SU-DHL-6 (cell line): ENCODE data around the gene UBE2O.

Experiments used
- H2AFZ ChIP-seq: fragments of 200-600 bp; sonication (generic); 2 replicates; pipeline ENCODE4 v1.6.1; 2014; ENCODE audit warnings: low read depth, mild to moderate bottlenecking, moderate library complexity, mixed read lengths, antibody characterized with exemption, low read length; ENCODE audit not compliant: severe bottlenecking
- H3F3A ChIP-seq: fragments of 200-600 bp; shearing (Covaris generic); 2 replicates; pipeline ENCODE4 v1.6.0; 2016; ENCODE audit warnings: antibody characterized with exemption, mild to moderate bottlenecking; ENCODE audit not compliant: insufficient read depth
- H3K27ac ChIP-seq: fragments of 200-600 bp; sonication (generic); 2 replicates; pipeline ENCODE4 v1.5.1; 2016; ENCODE audit warnings: low read depth, mild to moderate bottlenecking, low read length, moderate library complexity, mixed read lengths
- H3K27me3 ChIP-seq: fragments of 200-600 bp; sonication (generic), shearing (Covaris generic); 2 replicates; pipeline ENCODE4 v1.6.0; 2014; ENCODE audit warnings: mild to moderate bottlenecking, low read length
- H3K36me3 ChIP-seq: fragments of 200-600 bp; sonication (generic); 2 replicates; pipeline ENCODE4 v1.6.1; 2014; ENCODE audit warnings: mild to moderate bottlenecking, low read length, mixed read lengths
- H3K4me2 ChIP-seq: fragments of 300-600, 200-600 bp; shearing (Covaris generic), sonication (generic); 2 replicates; pipeline ENCODE4 v1.6.0; 2014; ENCODE audit warnings: low read length, low read depth, mild to moderate bottlenecking; ENCODE audit not compliant: poor library complexity, severe bottlenecking
- H3K4me3 ChIP-seq: fragments of 200-600 bp; sonication (generic); 2 replicates; pipeline ENCODE4 v1.5.1; 2014; ENCODE audit warnings: antibody characterized with exemption, low read length, mild to moderate bottlenecking, mixed read lengths; ENCODE audit not compliant: insufficient read depth, poor library complexity, severe bottlenecking
- H3K79me2 ChIP-seq: fragments of 200-600 bp; sonication (generic); 2 replicates; pipeline ENCODE4 v1.6.1; 2014; ENCODE audit warnings: mild to moderate bottlenecking, low read length, moderate library complexity; ENCODE audit not compliant: insufficient read depth
- H3K9ac ChIP-seq: fragments of 200-600 bp; sonication (generic); 2 replicates; pipeline ENCODE4 v1.7.0; 2014; ENCODE audit warnings: mild to moderate bottlenecking, low read length
- H3K9me2 ChIP-seq: fragments of 200-600 bp; sonication (generic); replicated peaks from 2 replicates; pipeline ENCODE4 v1.6.1; 2014; ENCODE audit warnings: low read length; ENCODE audit not compliant: insufficient read depth
- H3K9me3 ChIP-seq: fragments of 200-600 bp; sonication (generic); 2 replicates; pipeline ENCODE4 v1.6.1; 2014; ENCODE audit warnings: low read length, mixed read lengths; ENCODE audit not compliant: insufficient read depth
- H4K20me1 ChIP-seq: fragments of 200-600 bp; sonication (generic); 2 replicates; pipeline ENCODE4 v1.6.1; 2014; ENCODE audit warnings: low read depth, mild to moderate bottlenecking, antibody characterized with exemption, low read length, moderate library complexity, mixed read lengths
- EZH2phosphoT487 ChIP-seq: fragments of 200-600 bp; sonication (generic), shearing (Covaris generic); conservative IDR thresholded peaks from 2 replicates; pipeline ENCODE4 v1.6.1; 2018; ENCODE audit warnings: mild to moderate bottlenecking, antibody characterized with exemption, low read length, moderate library complexity, mixed read lengths
- TF ChIP-seq, protein P1 (sequence below): fragments of 200-600 bp; sonication (generic); IDR thresholded peaks from one replicate; pipeline ENCODE4 v1.5.1; 2017; ENCODE audit warnings: antibody characterized with exemption, mild to moderate bottlenecking, low read length, moderate library complexity; ENCODE audit not compliant: insufficient read depth, poor library complexity, severe bottlenecking

UBE2O gene

GRCh38 chr17:76453431-76453743 lies 435 bp upstream of the UBE2O start:
- peaks cover 17% of the 10 kb centered on the region for H3K79me2 ChIP-seq
- H3K9me2 ChIP-seq: no peaks in the 10 kb centered on the region
- H3K9me3 ChIP-seq: no peaks in the 10 kb centered on the region
- H2AFZ ChIP-seq: no peak overlapping the region
- no peak overlapping the region for H3K9ac ChIP-seq
- H3K36me3 ChIP-seq: no peaks in the 10 kb centered on the region
- H3K27me3 ChIP-seq: no peaks in the 10 kb centered on the region
- TF ChIP-seq, protein P1, sequence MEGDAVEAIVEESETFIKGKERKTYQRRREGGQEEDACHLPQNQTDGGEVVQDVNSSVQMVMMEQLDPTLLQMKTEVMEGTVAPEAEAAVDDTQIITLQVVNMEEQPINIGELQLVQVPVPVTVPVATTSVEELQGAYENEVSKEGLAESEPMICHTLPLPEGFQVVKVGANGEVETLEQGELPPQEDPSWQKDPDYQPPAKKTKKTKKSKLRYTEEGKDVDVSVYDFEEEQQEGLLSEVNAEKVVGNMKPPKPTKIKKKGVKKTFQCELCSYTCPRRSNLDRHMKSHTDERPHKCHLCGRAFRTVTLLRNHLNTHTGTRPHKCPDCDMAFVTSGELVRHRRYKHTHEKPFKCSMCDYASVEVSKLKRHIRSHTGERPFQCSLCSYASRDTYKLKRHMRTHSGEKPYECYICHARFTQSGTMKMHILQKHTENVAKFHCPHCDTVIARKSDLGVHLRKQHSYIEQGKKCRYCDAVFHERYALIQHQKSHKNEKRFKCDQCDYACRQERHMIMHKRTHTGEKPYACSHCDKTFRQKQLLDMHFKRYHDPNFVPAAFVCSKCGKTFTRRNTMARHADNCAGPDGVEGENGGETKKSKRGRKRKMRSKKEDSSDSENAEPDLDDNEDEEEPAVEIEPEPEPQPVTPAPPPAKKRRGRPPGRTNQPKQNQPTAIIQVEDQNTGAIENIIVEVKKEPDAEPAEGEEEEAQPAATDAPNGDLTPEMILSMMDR: no peak
- no peak for TF ChIP-seq EZH2phosphoT487
- H3K4me3 ChIP-seq: peak overlapping the region; percentile 79
- H3F3A ChIP-seq: no peaks in the 10 kb centered on the region
- 0 out of 2 replicates have a peak, but pooled peaks cover 7% of the 10 kb centered on the region for H4K20me1 ChIP-seq
- H3K27ac ChIP-seq: no peak overlapping the region
- peak overlapping the region; percentile 86 for H3K4me2 ChIP-seq

GRCh38 chr17:76452127-76452659 lies 759 bp downstream of the UBE2O start:
- H3K9me2 ChIP-seq: no peaks in the 10 kb centered on the region
- H3F3A ChIP-seq: no peaks in the 10 kb centered on the region
- peaks cover 7% of the 10 kb centered on the region; the same call in 1 of the 2 replicates for H4K20me1 ChIP-seq
- H3K4me2 ChIP-seq: peak overlapping the region; percentile 86
- H3K36me3 ChIP-seq: no peaks in the 10 kb centered on the region
- no peaks in the 10 kb centered on the region for H3K27me3 ChIP-seq
- H3K9ac ChIP-seq: peak overlapping the region; percentile 77
- no peaks in the 10 kb centered on the region for H3K9me3 ChIP-seq
- TF ChIP-seq, protein P1: no peak
- TF ChIP-seq EZH2phosphoT487: no peak
- H2AFZ ChIP-seq: no peak overlapping the region
- peak overlapping the region; percentile 79 for H3K4me3 ChIP-seq
- peaks cover 24% of the 10 kb centered on the region for H3K79me2 ChIP-seq
- H3K27ac ChIP-seq: no peak overlapping the region

DNA sequence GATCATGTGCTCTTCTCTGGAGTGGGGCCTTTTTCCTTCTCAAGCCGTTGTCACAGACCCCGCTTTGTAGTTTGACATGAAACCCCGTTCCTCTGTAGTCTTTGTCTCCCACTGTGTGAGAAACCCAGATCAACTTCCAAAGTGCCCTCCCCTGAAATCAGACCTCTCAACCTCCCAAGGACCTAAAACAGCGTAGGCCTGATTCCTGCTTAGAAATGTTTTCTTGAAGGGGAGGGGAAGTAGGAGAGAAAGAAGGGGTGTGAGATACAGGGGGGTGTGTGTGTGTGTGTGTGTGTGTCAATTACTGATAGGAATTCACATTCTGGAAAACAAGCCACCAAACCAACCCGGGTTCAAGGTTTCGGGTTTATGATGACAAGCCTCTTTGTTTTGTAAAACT lies 1.4 kb downstream of the UBE2O start:
- H3K79me2 ChIP-seq: peaks cover 27% of the 10 kb centered on the region
- no peaks in the 10 kb centered on the region for H3K9me3 ChIP-seq

More for the DNA sequence above, 1.4 kb downstream of the UBE2O start:
- H3K9ac ChIP-seq: peak overlapping the region; percentile 77; the same call in 1 of the 2 replicates
- H3K9me2 ChIP-seq: no peaks in the 10 kb centered on the region
- H2AFZ ChIP-seq: no peak overlapping the region
- peak overlapping the region; percentile 79 for H3K4me3 ChIP-seq
- no peak for TF ChIP-seq EZH2phosphoT487
- TF ChIP-seq, protein P1: no peak
- peak overlapping the region; percentile 86 for H3K4me2 ChIP-seq
- no peaks in the 10 kb centered on the region for H3F3A ChIP-seq
- no peaks in the 10 kb centered on the region for H3K27me3 ChIP-seq
- H3K27ac ChIP-seq: no peak overlapping the region
- no peaks in the 10 kb centered on the region for H3K36me3 ChIP-seq
- H4K20me1 ChIP-seq: peaks cover 7% of the 10 kb centered on the region; the same call in 1 of the 2 replicates
